ENCODE results near the gene SECISBP2. TPM values are rescaled to one million over a fixed set of nuclear protein-coding genes. Genes with fewer than 3 reads are reported as not detected.

Gene SECISBP2
- total and polyA plus RNA-seq, 4 donors: 51.3 to 56.6 (median 54.6) TPM

GRCh38 chr9:89383721-89384300 lies 65.5 kb downstream of the SECISBP2 start:
- Histone ChIP-seq H3K9me3 (ENCODE audit: control insufficient read depth, insufficient read depth, low read length) (no peaks in the 10 kb centered on the region), H3K27me3 (ENCODE audit: control insufficient read depth, insufficient read depth, low read length) (no peaks in the 10 kb centered on the region), H3K27ac (ENCODE audit: low read depth, low read length) (no peak overlapping the region)

DNA sequence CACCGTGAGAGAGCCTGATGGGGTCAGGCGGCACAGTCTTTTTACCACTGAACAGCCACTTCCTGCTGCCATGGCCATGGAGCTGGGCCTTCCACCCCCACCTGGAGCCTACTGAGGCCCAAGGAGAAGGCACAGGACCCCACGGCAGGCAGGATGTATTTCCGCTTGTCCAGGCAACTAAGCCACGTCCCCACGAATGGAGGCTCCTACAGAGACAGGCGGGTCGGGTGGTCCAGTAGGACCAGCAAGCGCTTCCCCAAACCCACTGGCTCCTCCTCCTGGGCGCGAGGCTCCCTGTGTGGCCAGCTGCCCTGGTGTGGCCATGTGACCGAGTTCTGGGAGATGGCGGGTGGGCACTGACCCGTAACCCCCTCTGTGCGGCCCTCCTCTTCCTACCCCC lies 66.5 kb downstream of the SECISBP2 start:
- H3K9me3 ChIP-seq (ENCODE audit: control insufficient read depth, insufficient read depth, low read length): no peaks in the 10 kb centered on the region
- H3K4me1 ChIP-seq (ENCODE audit: control insufficient read depth, insufficient read depth, low read length): peaks cover 3% of the 10 kb centered on the region
- peaks cover 88% of the 10 kb centered on the region for H3K36me3 ChIP-seq (ENCODE audit: control insufficient read depth, insufficient read depth, low read length)
- DNase-seq (ENCODE audit: low read depth in 4 of 6, low spot score in 6 of 6): no peak
- no peak overlapping the region for H3K4me3 ChIP-seq (ENCODE audit: low read depth, low read length)
- H3K27ac ChIP-seq (ENCODE audit: low read depth, low read length): no peak overlapping the region
- no peaks in the 10 kb centered on the region for H3K27me3 ChIP-seq (ENCODE audit: control insufficient read depth, insufficient read depth, low read length)
- 90% methylated on average over 15 of the region's 15 CpGs for WGBS (ENCODE audit: insufficient coverage)

More at GRCh38 chr9:89383721-89384300, 65.5 kb downstream of the SECISBP2 start:
- no peak overlapping the region for H3K4me3 ChIP-seq (ENCODE audit: low read depth, low read length)
- 92% methylated on average over 19 of the region's 19 CpGs for WGBS (ENCODE audit: insufficient coverage)
- H3K36me3 ChIP-seq (ENCODE audit: control insufficient read depth, insufficient read depth, low read length): peaks cover 84% of the 10 kb centered on the region
- H3K4me1 ChIP-seq (ENCODE audit: control insufficient read depth, insufficient read depth, low read length): peaks cover 3% of the 10 kb centered on the region
- no peak for DNase-seq (ENCODE audit: low read depth in 4 of 6, low spot score in 6 of 6)

DNA sequence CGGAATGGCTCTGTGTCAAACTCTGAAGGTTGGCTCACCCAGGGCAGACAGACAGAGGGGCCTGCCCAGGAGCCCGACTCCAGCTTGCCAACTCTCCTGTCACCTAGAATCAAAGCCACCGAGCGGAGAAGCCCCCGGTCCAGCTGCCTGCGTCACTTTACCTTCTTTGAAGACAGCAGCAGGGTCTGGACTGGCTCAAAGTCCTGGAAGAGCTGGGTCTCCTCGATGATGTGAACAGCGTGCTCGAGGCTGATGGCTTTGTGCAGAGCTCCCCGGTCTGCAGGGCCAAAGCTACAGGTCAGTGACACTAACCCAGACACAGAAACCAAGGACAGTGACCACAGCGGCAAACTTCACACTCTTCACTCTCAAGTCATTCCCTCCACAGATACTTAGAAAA lies 67.9 kb downstream of the SECISBP2 start:
- Histone ChIP-seq H3K27ac (ENCODE audit: low read depth, low read length) (no peak overlapping the region), H3K9me3 (ENCODE audit: control insufficient read depth, insufficient read depth, low read length) (no peaks in the 10 kb centered on the region), H3K4me3 (ENCODE audit: low read depth, low read length) (no peak overlapping the region), H3K36me3 (ENCODE audit: control insufficient read depth, insufficient read depth, low read length) (peaks cover 89% of the 10 kb centered on the region), H3K4me1 (ENCODE audit: control insufficient read depth, insufficient read depth, low read length) (peaks cover 3% of the 10 kb centered on the region), H3K27me3 (ENCODE audit: control insufficient read depth, insufficient read depth, low read length) (no peaks in the 10 kb centered on the region)
- no peak for DNase-seq (ENCODE audit: low read depth in 4 of 6, low spot score in 6 of 6)
- WGBS (ENCODE audit: insufficient coverage): 94% methylated on average over 11 of the region's 11 CpGs

GRCh38 chr9:89386797-89387196 lies 68.5 kb downstream of the SECISBP2 start:
- H3K4me1 ChIP-seq (ENCODE audit: control insufficient read depth, insufficient read depth, low read length): peaks cover 3% of the 10 kb centered on the region
- 87% methylated on average over 11 of the region's 11 CpGs for WGBS (ENCODE audit: insufficient coverage)
- peaks cover 89% of the 10 kb centered on the region for H3K36me3 ChIP-seq (ENCODE audit: control insufficient read depth, insufficient read depth, low read length)
- DNase-seq (ENCODE audit: low read depth in 4 of 6, low spot score in 6 of 6): no peak
- H3K27ac ChIP-seq (ENCODE audit: low read depth, low read length): no peak overlapping the region
- H3K27me3 ChIP-seq (ENCODE audit: control insufficient read depth, insufficient read depth, low read length): no peaks in the 10 kb centered on the region
- H3K9me3 ChIP-seq (ENCODE audit: control insufficient read depth, insufficient read depth, low read length): no peaks in the 10 kb centered on the region
- H3K4me3 ChIP-seq (ENCODE audit: low read depth, low read length): no peak overlapping the region

DNA sequence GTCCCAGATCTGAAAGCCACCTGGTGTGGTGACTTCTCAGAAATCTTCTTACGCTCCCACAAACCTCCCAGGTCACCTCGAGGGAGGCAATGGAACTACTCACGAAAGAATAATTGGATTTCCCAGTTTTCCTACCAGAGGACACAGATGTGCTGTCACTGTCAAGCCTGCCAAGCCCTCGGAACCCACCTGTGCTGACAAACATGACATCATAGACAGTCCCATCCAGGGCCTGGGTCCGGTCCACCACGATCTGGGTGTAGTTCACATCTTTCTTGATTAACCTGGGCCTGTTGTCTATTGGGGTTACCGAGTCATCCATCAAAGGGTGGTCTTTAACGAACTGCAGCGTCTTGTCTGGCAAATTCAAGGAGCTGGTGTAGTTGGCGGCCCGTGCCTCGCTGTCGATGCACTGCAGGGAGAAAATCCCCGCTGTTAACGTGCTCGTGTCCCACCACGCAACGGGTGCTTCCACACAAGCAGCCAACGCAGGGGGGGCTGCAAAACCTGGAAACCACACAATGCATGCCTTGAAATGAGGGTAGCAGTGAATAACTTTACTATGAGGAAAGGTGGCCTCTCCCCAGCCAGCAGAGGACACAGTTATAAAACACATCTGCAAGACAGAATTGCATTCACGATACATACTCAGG lies 69.0 kb downstream of the SECISBP2 start:
- Histone ChIP-seq H3K4me3 (ENCODE audit: low read depth, low read length) (no peak overlapping the region), H3K27me3 (ENCODE audit: control insufficient read depth, insufficient read depth, low read length) (no peaks in the 10 kb centered on the region), H3K27ac (ENCODE audit: low read depth, low read length) (no peak overlapping the region), H3K9me3 (ENCODE audit: control insufficient read depth, insufficient read depth, low read length) (no peaks in the 10 kb centered on the region), H3K4me1 (ENCODE audit: control insufficient read depth, insufficient read depth, low read length) (peaks cover 3% of the 10 kb centered on the region), H3K36me3 (ENCODE audit: control insufficient read depth, insufficient read depth, low read length) (peaks cover 89% of the 10 kb centered on the region)
- no peak for DNase-seq (ENCODE audit: low read depth in 4 of 6, low spot score in 6 of 6)
- WGBS (ENCODE audit: insufficient coverage): 79% methylated on average over 19 of the region's 20 CpGs

DNA sequence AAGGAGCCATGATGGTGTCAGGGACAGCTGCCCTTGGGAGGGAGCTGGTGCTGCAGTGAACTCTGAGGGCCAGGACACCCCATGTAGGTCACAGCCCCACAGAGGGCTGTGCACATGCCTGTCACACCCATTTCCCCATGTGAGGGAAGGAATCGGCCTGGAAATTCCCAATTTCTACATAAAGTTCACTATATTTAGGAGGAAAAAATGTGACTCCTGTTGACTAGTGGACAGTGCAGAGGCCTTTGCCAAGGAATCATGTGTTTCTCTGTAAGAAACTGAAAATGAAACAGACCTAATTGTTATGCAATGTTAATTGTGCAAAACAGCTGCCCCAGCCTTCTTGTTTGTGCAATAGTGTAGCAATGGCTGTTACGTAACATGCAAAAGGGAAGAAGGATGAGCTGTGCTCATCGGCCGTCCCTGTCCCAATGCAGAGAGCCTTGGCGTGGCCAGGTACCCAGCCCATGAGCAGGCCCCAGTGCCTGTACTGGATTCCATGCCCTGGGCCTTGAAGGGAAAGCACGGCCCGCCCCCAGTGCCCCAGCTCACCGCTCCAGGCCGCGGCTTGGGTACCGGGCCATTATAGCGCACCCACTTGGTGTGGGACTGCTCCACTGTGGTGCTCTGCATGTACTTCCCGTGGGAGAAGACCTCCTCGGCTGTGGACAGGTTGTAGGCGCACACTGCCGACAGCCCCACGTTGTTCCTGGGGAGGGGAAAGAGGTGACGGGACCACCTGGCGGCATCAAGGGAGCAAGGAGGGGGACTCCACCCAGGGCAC lies 70.0 kb downstream of the SECISBP2 start:
- no peaks in the 10 kb centered on the region for H3K4me1 ChIP-seq (ENCODE audit: control insufficient read depth, insufficient read depth, low read length)
- no peak for DNase-seq (ENCODE audit: low read depth in 4 of 6, low spot score in 6 of 6)
- H3K27ac ChIP-seq (ENCODE audit: low read depth, low read length): no peak overlapping the region
- peaks cover 87% of the 10 kb centered on the region for H3K36me3 ChIP-seq (ENCODE audit: control insufficient read depth, insufficient read depth, low read length)
- H3K27me3 ChIP-seq (ENCODE audit: control insufficient read depth, insufficient read depth, low read length): no peaks in the 10 kb centered on the region
- no peaks in the 10 kb centered on the region for H3K9me3 ChIP-seq (ENCODE audit: control insufficient read depth, insufficient read depth, low read length)
- no peak overlapping the region for H3K4me3 ChIP-seq (ENCODE audit: low read depth, low read length)
- WGBS (ENCODE audit: insufficient coverage): 89% methylated on average over 16 of the region's 19 CpGs

GRCh38 chr9:89388868-89389177 lies 70.5 kb downstream of the SECISBP2 start:
- Histone ChIP-seq H3K27ac (ENCODE audit: low read depth, low read length) (no peak overlapping the region), H3K9me3 (ENCODE audit: control insufficient read depth, insufficient read depth, low read length) (no peaks in the 10 kb centered on the region), H3K4me3 (ENCODE audit: low read depth, low read length) (no peak overlapping the region), H3K4me1 (ENCODE audit: control insufficient read depth, insufficient read depth, low read length) (no peaks in the 10 kb centered on the region), H3K36me3 (ENCODE audit: control insufficient read depth, insufficient read depth, low read length) (peaks cover 84% of the 10 kb centered on the region), H3K27me3 (ENCODE audit: control insufficient read depth, insufficient read depth, low read length) (no peaks in the 10 kb centered on the region)
- DNase-seq (ENCODE audit: low read depth in 4 of 6, low spot score in 6 of 6): no peak
- WGBS (ENCODE audit: insufficient coverage): 95% methylated on average over 12 of the region's 12 CpGs

DNA sequence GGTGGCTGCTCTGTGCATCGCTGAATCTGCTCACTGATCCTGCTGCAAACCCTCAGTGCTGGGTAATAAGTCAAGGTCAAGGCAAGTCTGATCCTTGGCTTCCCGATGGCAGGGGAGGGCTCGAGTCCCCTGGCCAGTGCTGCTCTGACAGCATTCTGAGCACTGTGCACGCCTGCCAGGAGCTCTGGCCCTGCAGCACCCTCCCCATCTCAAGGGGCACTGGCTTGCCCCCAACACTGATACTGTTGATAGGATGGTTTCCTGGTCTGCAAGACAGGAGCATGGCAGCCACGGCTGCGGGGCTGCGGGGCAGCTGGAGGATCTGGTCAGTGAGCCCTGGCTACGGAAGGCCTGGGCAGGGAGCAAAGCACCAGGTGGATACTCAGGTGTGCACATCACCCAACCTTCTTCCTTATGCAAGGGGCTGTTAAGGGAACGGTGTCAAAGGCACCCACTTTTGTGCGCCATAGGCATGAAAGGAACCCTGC lies 71.8 kb downstream of the SECISBP2 start:
- Histone ChIP-seq H3K36me3 (ENCODE audit: control insufficient read depth, insufficient read depth, low read length) (peaks cover 86% of the 10 kb centered on the region), H3K27ac (ENCODE audit: low read depth, low read length) (no peak overlapping the region), H3K4me3 (ENCODE audit: low read depth, low read length) (no peak overlapping the region), H3K27me3 (ENCODE audit: control insufficient read depth, insufficient read depth, low read length) (no peaks in the 10 kb centered on the region), H3K9me3 (ENCODE audit: control insufficient read depth, insufficient read depth, low read length) (no peaks in the 10 kb centered on the region), H3K4me1 (ENCODE audit: control insufficient read depth, insufficient read depth, low read length) (no peaks in the 10 kb centered on the region)
- no peak for DNase-seq (ENCODE audit: low read depth in 4 of 6, low spot score in 6 of 6)
- WGBS (ENCODE audit: insufficient coverage): 89% methylated on average over 9 of the region's 10 CpGs

GRCh38 chr9:89390578-89391116 lies 72.3 kb downstream of the SECISBP2 start:
- Histone ChIP-seq H3K27me3 (ENCODE audit: control insufficient read depth, insufficient read depth, low read length) (no peaks in the 10 kb centered on the region), H3K9me3 (ENCODE audit: control insufficient read depth, insufficient read depth, low read length) (no peaks in the 10 kb centered on the region), H3K27ac (ENCODE audit: low read depth, low read length) (no peak overlapping the region), H3K4me3 (ENCODE audit: low read depth, low read length) (no peak overlapping the region), H3K36me3 (ENCODE audit: control insufficient read depth, insufficient read depth, low read length) (peaks cover 80% of the 10 kb centered on the region), H3K4me1 (ENCODE audit: control insufficient read depth, insufficient read depth, low read length) (no peaks in the 10 kb centered on the region)
- WGBS (ENCODE audit: insufficient coverage): 82% methylated on average over 2 of the region's 5 CpGs
- DNase-seq (ENCODE audit: low read depth in 4 of 6, low spot score in 6 of 6): no peak
